Measurements from ENCODE around the gene TAS2R14.

The TAS2R14 gene

GRCh38 chr12:10909462-10909861, 29.6 kb downstream of the TAS2R14 start, which contains the start of gene TAS2R13:
TSS of gene TAS2R13 (minus strand) at chr12:10909562. CDS start at chr12:10909298, 264 bp downstream.
- DNase-seq (ENCODE audit: low read depth in 3 of 3, low spot score in 1 of 3), result no peak

- DNase-seq (ENCODE audit: low read depth in 3 of 3, low spot score in 1 of 3), result no peak
Observed at GRCh38 chr12:10904686-10905085, 34.4 kb downstream of the TAS2R14 start.

DNA sequence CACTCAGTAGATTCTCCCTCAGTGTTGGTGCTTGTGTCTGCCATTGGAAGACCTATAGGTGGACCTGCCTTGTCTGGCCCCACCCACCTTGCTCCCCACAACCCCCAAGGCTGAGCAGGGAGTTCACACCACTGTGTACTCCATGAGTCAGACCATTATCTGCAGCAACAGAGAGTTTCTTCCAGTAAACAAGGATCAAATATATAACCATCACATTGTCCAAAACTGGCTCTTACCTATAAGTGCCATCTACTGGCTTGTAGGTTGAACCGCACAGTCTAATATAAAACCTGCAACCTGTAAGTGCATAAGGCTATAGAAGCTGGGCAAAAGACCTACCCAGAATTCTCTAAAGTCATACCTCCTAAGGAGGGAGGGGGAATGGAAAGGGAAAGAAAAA, 37.6 kb downstream of the TAS2R14 start:
- no peak for DNase-seq (ENCODE audit: low read depth in 3 of 3, low spot score in 1 of 3)

- no peak for DNase-seq (ENCODE audit: low read depth in 3 of 3, low spot score in 1 of 3)
Observed at GRCh38 chr12:10900972-10901371, 38.1 kb downstream of the TAS2R14 start.

DNA sequence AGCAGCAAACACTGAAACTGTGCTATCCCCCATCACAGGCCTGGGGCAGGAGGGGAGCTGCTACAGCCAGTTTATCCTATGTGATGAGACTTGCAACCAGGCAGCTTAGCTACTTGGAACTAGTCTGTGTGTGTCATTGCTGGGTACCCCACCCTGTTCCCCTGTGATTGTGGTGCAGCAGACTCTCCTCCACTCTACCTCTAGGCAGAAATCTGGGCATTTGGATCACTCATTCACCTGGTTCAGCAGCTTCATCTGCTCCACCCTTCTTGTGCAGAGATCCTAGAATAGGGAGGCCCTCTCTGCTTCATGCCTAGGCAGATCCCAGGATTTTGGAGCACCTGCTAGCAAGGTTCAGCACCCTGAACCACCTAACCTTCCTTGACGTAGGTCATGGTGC, 38.5 kb downstream of the TAS2R14 start:
- no peak for DNase-seq (ENCODE audit: low read depth in 3 of 3, low spot score in 1 of 3)

GRCh38 chr12:10896854-10897253, 42.2 kb downstream of the TAS2R14 start:
- no peak for DNase-seq (ENCODE audit: low read depth in 3 of 3, low spot score in 1 of 3)

DNA sequence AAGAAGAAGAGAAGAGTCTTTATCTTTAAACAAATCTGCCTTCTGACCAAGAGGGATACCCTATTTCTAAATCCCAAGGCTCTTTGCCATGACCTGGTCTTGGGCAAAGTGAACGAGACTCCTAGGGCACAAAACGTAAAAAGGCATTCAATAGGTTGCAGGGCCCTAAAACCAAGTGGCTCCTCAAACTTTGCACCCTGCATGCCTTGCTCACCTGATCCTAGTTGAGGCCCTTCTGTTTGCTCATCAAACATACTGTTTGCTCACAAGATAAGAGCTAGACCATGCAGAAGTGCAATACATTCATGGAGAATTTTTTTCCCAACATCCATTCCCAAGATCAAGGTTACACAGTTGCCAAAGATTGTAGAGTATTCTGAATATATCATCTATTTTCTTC, 47.1 kb downstream of the TAS2R14 start:
- no peak for DNase-seq (ENCODE audit: low read depth in 3 of 3, low spot score in 1 of 3)

GRCh38 chr12:10889226-10889625, 49.8 kb downstream of the TAS2R14 start:
- no peak for DNase-seq (ENCODE audit: low read depth in 3 of 3, low spot score in 1 of 3)
